Glomerular endothelial cell (primary cell): ENCODE results near the gene ITPKB. TPM values are rescaled to one million over a fixed set of nuclear protein-coding genes. Genes with fewer than 3 reads are reported as not detected.
A peak's percentile ranks its signal among the peaks of the same experiment; 100 is the strongest.

Experiments used
- DNase-seq: peaks from one replicate; pipeline ENCODE4 v3.0.0-alpha.2; 2011; ENCODE audit warnings: low read depth, low spot score; ENCODE audit errors: extremely low read depth
- total RNA-seq: library from RNA; depleted of rRNA; stranded (reverse); fragments of >200 nt; gene quantifications from 2 replicates; pipeline ENCODE4 v1.2.3, GENCODE V29; 2015

Gene ITPKB
- total RNA-seq, 1 donor from 2014 or later: 140 TPM

GRCh38 chr1:226672339-226672762 lies 66.7 kb downstream of the ITPKB start:
- DNase-seq: no peak

- no peak for DNase-seq
Observed at GRCh38 chr1:226671277-226671676, 67.8 kb downstream of the ITPKB start.

GRCh38 chr1:226670073-226670472 lies 69.0 kb downstream of the ITPKB start:
- no peak for DNase-seq

GRCh38 chr1:226668173-226668560 lies 70.9 kb downstream of the ITPKB start:
- no peak for DNase-seq

GRCh38 chr1:226666692-226667091 lies 72.4 kb downstream of the ITPKB start:
- no peak for DNase-seq

GRCh38 chr1:226666164-226666506 lies 72.9 kb downstream of the ITPKB start:
- no peak for DNase-seq

- DNase-seq: no peak
Observed at GRCh38 chr1:226665505-226666163, 73.4 kb downstream of the ITPKB start.

GRCh38 chr1:226664413-226665101 lies 74.5 kb downstream of the ITPKB start:
- peak; percentile 75 for DNase-seq

GRCh38 chr1:226663327-226663704 lies 75.8 kb downstream of the ITPKB start:
- no peak for DNase-seq

- DNase-seq: no peak
Observed at GRCh38 chr1:226662642-226663326, 76.3 kb downstream of the ITPKB start.

- DNase-seq: no peak
Observed at GRCh38 chr1:226661965-226662364, 77.1 kb downstream of the ITPKB start.

GRCh38 chr1:226661271-226661670 lies 77.8 kb downstream of the ITPKB start:
- no peak for DNase-seq

- no peak for DNase-seq
Observed at GRCh38 chr1:226660410-226661182, 78.5 kb downstream of the ITPKB start.

GRCh38 chr1:226659641-226660040 lies 79.4 kb downstream of the ITPKB start:
- DNase-seq: no peak

GRCh38 chr1:226659136-226659535 lies 79.9 kb downstream of the ITPKB start:
- no peak for DNase-seq

- no peak for DNase-seq
Observed at GRCh38 chr1:226658546-226659125, 80.4 kb downstream of the ITPKB start.

GRCh38 chr1:226657895-226658545 lies 81.1 kb downstream of the ITPKB start:
- DNase-seq: no peak

GRCh38 chr1:226656601-226657277 lies 82.3 kb downstream of the ITPKB start:
- no peak for DNase-seq

- DNase-seq: no peak
Observed at GRCh38 chr1:226656201-226656600, 82.9 kb downstream of the ITPKB start.
